ENCODE measurements around the gene GUCY1A2. TPM values are rescaled to one million over a fixed set of nuclear protein-coding genes. Genes with fewer than 3 reads are reported as not detected.

The GUCY1A2 gene
- total and polyA plus RNA-seq, 2 donors (not counting 3 experiments of a cell fraction or from before 2014, with no cell fraction given): 0.02 to 0.03 TPM

GRCh38 chr11:106925245-106925644 is 93.0 kb downstream of the GUCY1A2 start:
- H3K4me1 ChIP-seq (ENCODE audit: control insufficient read depth, extremely low read depth, insufficient read depth, low read length): no peaks in the 10 kb centered on the region
- no peaks in the 10 kb centered on the region for H4K20me1 ChIP-seq (replicated peaks; ENCODE audit: control insufficient read depth, extremely low read depth, insufficient read depth, low read length)
- H2AFZ ChIP-seq (ENCODE audit: low read depth, low read length): no peak overlapping the region
- no peaks in the 10 kb centered on the region for H3K36me3 ChIP-seq (ENCODE audit: control insufficient read depth in 2 of 2, extremely low read depth in 1 of 2, insufficient read depth in 2 of 2, low read length in 2 of 2)
- no peaks in the 10 kb centered on the region for H3K9me1 ChIP-seq (replicated peaks; ENCODE audit: control insufficient read depth, extremely low read depth, insufficient read depth, low read length)
- BruUV-seq (replicated peaks): no TSS peak
- dilution Hi-C loops (cut with MboI; ENCODE audit: extremely low pct_ligation_motif_present, low sequenced_read_pairs) (no loop called here), intact Hi-C loops (cut with micrococcal nuclease) (no loop called here)
- no peak overlapping the region for H3K27ac ChIP-seq (ENCODE audit: insufficient read depth, low read depth, low read length)
- H3K9me3 ChIP-seq (replicated peaks; ENCODE audit: control insufficient read depth, insufficient read depth, low read length): no peaks in the 10 kb centered on the region
- DNase-seq (ENCODE audit: low read depth, low spot score) (no peak), FAIRE-seq (no peak)
- H3K27me3 ChIP-seq (ENCODE audit: control insufficient read depth in 2 of 2, insufficient read depth in 2 of 2, low read length in 2 of 2): no peaks in the 10 kb centered on the region
- no peak overlapping the region for H3K4me3 ChIP-seq (replicated peaks in 1 of 3; ENCODE audit: insufficient read depth in 1 of 3, low read depth in 1 of 3, low read length in 3 of 3)
- POLR2A ChIA-PET: no interaction called here
- H3K79me2 ChIP-seq (ENCODE audit: control insufficient read depth, insufficient read depth, low read length): no peaks in the 10 kb centered on the region
- CTCF ChIA-PET: no interaction called here
- TF ChIP-seq, protein P1, sequence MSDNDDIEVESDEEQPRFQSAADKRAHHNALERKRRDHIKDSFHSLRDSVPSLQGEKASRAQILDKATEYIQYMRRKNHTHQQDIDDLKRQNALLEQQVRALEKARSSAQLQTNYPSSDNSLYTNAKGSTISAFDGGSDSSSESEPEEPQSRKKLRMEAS (IDR thresholded peaks at IDR 0.05; ENCODE audit: insufficient read depth, insufficient read length): no peak
- TF ChIP-seq POLR2AphosphoS5 (IDR thresholded peaks at IDR 0.05; ENCODE audit: insufficient read depth, low read depth, low read length) (no peak), POLR2A (IDR thresholded peaks at IDR 0.05; ENCODE audit: low read depth, low read length) (no peak), GATA2 (IDR thresholded peaks at IDR 0.05; ENCODE audit: insufficient read depth, insufficient read length, low read depth, low read length) (no peak), EZH2 (IDR thresholded peaks at IDR 0.05; ENCODE audit: borderline replicate concordance, low read depth, low read length, severe bottlenecking) (no peak), JUN (IDR thresholded peaks at IDR 0.05; ENCODE audit: borderline replicate concordance, insufficient read depth, insufficient read length, low read depth) (no peak), MYC (IDR thresholded peaks at IDR 0.05; ENCODE audit: low read depth, low read length) (no peak), FOS (IDR thresholded peaks at IDR 0.05; ENCODE audit: borderline replicate concordance, insufficient read depth, low read length) (no peak)
- TF ChIP-seq, protein P2, sequence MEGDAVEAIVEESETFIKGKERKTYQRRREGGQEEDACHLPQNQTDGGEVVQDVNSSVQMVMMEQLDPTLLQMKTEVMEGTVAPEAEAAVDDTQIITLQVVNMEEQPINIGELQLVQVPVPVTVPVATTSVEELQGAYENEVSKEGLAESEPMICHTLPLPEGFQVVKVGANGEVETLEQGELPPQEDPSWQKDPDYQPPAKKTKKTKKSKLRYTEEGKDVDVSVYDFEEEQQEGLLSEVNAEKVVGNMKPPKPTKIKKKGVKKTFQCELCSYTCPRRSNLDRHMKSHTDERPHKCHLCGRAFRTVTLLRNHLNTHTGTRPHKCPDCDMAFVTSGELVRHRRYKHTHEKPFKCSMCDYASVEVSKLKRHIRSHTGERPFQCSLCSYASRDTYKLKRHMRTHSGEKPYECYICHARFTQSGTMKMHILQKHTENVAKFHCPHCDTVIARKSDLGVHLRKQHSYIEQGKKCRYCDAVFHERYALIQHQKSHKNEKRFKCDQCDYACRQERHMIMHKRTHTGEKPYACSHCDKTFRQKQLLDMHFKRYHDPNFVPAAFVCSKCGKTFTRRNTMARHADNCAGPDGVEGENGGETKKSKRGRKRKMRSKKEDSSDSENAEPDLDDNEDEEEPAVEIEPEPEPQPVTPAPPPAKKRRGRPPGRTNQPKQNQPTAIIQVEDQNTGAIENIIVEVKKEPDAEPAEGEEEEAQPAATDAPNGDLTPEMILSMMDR (IDR thresholded peaks at IDR 0.05; ENCODE audit: extremely low read depth in 1 of 2, insufficient read depth in 1 of 2, low read depth in 1 of 2, low read length in 2 of 2): no peak
- H3K9ac ChIP-seq (replicated peaks; ENCODE audit: extremely low read depth, insufficient read depth, low read length): no peak overlapping the region
- H3K4me2 ChIP-seq (ENCODE audit: insufficient read depth, low read length): no peak overlapping the region
